Embryonic facial prominence (tissue), 1 donor: ENCODE results near the gene NUDT2.

Experiments used
- DNase-seq: peaks from one replicate; pipeline ENCODE4 v3.0.0-alpha.2; 2016; ENCODE audit errors: extremely low spot score

The NUDT2 gene

DNA sequence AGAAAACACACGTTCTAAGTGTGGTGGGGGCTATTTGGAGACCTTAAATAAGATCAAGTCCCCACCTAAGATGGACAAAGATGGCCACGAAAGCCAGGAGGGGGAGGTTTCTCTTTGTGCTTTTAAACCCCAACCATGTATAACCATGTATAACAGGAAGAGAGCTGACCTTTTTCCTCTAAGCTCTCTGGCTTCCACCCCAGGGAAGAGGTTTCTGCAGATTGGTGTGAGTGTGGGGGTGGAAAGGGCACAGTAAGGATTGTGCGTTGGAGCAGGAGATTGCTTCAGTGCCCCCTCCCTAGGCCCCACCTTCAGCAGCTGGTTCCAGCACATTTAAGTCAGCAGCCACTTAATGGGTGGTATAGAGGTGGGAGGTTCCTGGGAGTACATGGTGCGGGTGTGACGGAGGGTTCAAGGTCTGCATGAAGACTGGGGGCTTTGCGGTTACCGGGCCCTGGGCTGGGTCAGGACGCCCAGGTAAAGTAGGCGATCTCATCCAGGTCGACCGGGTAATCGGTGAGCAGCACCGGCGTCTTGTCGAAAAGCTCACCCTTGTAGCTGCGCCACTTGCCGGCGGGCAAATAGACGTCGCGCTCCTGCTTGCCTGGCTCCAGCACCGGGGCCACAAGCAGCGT lies 41.1 kb downstream of the NUDT2 start:
- no peak for DNase-seq

DNA sequence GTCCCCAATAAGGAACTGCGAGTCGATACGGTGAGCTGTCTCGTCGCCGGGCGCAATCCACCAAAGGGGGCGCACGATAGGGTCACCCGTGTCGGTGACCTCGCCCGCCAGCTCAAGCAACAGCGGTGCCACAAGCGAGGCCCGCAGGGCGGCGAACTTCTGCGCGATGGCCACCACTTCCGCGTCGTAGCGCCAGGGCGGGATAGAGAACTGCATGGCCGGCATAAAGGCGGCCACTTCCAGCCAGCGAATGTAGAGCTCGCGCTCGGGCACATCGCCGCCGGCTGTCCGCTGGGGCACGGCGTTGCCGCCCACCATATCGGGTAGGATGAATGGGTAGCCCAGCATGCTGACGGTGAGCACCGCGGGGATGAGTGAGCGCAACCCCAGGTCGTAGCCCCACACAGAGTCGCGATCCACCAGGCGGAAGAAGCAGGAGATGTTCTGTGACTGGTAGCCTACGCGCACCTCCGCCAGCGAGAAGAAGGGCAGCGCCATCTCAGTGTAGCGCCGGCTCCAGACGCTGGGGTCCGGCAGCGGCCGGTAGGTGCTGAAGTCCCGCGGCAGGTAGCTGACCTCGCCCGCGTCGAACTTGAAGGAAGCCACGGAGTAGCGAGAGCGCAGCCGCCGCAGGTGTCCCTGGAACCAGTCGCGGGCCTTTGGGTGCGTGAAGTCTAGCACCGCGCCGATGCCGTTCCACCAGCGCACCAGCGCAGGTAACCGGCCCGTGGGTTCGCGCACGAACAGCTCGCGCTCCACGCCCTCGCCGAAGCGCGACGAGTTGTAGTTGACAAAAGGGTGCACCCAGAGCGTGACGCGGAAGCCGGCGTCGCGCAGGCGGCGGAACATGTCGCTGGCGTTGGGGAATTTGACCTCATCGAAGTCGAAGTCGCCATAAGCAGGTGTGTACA lies 41.9 kb downstream of the NUDT2 start:
- no peak for DNase-seq

DNA sequence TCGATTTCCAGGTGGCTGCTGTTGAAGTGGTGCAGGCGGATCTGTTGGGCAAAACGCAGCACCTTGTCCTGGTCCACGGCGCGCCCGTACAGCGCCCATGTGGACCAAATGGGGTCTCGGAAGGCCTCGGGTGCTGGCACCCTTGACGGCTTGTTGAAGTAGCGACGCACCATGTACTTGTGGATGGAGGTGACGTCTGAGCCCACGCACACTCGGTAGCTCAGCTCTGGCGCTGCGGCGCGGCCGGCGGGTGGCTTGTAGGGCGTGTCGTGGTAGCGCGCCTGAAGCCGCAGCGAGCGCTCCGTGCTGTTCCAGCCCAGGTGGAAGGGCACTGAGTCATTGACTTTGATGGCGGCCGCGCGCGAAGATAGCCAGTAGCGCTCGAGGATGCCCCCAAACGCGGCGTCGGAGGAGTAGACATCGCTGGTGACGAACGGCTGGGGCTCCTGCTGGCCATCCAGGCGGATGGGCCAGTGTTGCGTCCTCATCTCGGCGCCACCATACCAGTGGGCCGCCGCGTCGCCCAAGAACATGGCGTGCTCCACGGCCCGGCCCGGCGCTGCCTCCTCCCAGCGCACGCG lies 42.6 kb downstream of the NUDT2 start:
- DNase-seq = no peak

DNA sequence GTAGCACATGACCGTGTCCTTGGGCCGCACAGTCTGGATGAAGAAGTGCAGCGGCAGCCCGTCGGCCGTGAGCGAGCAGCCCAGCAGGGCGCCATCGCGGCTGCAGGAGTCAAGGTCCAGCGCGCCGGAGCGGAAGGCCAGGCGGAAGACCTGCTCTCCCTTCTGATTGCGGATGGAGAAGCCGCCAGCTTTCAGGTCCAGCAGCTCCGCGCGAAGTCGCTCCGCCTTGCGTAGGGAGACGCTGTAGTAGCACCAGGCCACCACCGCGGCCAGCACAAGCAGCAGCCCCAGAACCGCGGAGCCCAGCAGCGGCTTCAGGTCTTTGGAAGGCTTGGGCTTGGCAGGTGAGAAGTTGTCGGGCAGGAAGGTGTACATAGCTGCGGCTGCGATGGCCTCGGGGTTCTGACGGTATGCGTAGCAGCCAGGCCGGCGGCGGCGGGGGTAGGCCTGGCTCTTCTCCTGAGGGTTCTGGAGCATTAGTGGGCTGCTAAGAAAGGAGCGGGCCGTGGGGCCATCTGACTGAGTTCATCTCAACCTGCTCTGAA lies 43.2 kb downstream of the NUDT2 start:
- peak; percentile 39 for DNase-seq

DNA sequence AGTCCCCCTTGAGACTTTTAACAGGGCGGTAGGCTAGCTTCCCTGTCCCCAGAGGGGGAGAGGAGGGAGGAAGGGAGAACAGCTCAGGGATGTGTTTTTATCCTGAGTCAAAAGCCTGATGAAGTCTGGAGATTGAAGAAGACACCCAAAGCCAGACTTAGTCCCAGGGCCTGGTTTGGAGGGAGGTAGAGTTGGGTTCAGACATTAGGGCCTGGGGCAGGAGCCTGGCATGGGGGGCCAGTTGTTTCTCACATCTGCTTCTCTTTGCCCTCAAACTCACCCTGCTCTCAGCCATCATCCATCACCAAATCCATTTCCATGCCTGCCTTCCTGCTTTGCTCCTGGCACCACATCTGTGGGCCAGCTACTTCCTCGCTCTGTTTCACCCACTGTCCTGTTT lies 44.4 kb downstream of the NUDT2 start:
- no peak for DNase-seq

DNA sequence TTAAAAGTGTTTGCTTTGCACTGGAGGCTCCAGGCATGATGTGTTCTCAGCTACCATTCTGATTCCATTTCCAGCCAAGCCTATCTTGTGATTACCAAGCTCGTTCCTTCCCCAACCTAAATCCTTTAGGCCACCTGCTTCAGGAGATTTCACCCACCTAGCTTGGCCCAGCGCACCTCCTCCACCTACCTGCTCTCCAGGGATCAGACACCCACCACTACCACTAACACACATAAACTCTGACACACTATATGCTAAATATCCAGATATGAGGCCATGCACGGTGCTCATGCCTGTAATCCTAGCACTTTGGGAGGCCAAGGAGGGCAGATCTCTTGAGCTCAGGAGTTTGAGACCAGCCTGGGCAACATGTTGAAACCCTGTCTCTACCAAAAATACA lies 45.0 kb downstream of the NUDT2 start:
- DNase-seq = no peak

DNA sequence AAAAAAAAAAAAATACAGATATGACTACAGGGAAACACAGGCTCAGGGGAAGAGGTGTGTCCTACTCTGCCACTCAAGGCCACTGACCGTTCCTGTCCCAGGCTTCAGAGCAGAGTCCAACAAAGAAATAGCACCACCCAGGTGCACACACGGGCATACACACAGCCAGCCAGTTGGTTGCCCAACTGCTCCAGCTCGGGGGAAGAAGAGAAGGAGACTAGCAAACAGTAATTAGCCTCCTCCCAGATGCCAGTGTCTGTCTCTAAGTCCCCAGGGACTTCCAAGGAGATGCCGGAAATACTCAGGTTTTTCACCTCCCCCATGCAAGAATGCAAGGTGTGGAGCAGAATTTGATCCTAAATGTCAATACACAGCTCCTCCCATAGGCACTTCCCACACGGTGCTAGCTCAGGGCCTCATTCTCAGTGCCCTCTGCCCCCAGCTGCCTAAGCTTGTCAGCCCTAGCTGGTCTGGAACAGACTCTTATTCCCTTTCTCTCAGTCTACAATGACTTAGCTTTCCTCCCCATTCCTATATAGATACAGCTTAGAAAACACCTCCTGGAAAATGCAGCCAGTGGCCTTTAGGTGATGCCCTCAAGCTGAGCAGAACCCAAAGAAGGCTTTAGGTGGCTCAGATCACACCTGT lies 45.7 kb downstream of the NUDT2 start:
- DNase-seq = no peak

DNA sequence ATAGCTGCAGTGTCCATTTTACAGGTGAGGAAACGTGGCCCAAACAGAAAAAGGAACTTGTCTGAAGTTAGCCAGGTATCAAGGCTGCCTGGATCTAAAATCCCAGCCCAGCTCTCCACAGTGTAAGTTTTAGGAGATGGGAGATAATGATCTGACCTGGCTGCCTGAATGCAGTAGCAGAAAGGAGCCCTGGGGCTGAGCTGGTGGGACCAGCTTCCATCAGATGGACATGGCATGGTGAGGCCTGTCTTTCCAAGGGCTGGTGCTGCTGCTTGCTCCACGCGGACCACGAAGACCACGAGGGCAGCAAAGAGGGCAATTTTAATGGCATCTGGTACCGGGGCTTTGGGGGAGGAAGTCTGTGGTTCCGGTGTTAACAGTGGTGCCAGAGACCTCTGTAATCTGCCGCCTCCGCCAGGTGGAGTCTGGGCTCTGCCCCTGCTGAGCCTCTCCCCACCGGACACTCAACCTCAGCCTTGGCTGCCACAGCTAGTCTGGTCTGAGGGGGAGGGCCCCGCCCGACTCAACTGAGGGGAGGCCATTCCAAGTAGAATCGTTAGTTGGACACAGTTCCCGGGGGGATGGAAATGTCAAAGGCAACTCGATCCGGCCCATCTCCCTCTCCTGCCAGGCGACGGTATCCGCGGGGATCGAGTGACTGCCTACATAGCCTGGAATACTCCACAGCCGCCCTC lies 46.7 kb downstream of the NUDT2 start:
- DNase-seq = no peak

DNA sequence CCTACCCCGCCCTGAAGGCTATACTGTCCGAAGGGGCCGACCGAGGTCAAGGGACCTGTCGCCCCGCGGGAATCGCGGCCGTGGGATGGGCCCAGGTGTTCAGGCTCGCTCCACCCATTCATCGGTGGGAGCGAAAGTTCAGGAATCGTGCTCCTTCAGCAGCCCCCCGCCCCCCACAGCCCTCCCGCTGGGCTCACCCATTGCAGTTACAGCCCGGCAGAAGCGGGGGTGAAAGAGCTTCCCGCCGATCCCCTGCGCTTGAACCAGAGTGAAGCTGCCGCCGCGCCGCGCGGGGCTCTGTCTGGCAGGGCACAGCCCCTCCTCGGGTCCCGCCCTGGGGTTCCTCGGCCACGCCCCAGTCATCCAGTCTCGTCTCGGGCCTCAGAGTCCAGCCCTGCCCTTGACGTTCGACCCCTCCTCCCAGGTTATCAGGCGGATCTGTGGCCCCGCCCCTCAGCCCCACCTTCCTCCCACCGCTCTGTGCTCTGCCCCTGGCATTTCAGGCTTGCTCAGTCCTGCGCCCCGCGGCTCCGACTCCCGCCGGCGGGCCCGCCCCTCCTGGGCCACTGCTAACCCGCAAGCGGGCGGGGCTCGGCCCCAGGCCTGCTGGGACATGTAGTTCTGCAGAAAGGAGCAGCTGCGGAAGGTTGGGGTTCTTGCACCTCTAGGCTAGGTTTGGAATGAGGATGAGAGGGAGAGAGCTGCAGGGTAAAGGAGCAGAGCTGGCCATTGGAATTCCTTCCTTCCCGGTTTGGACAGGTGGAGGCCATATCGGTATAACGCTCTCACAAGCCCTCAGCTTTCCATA lies 47.4 kb downstream of the NUDT2 start, which contains the start of gene MYORG:
MYORG (minus strand) TSS at position 303 of the 808 bp plus-strand sequence. CDS start 3,955 bp downstream, outside the sequence.
- DNase-seq = peak; percentile 28

DNA sequence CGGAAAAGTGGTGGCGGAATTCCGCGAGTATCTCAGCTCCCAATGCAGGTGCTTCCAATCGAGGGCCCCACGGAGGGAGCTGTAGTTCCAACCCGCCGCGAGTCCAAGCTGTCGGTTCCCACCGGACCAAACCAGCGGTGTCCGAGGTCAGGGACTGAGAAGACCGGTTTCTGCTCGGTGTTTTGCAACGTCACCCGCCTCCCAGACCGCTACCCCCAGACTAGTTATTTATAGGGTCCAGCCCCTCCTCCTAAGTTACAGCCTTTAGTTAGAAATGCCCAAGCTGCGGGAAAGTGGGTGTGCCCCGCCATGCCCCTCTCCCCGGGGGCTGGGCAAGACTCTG lies 48.0 kb downstream of the NUDT2 start:
- DNase-seq = no peak

DNA sequence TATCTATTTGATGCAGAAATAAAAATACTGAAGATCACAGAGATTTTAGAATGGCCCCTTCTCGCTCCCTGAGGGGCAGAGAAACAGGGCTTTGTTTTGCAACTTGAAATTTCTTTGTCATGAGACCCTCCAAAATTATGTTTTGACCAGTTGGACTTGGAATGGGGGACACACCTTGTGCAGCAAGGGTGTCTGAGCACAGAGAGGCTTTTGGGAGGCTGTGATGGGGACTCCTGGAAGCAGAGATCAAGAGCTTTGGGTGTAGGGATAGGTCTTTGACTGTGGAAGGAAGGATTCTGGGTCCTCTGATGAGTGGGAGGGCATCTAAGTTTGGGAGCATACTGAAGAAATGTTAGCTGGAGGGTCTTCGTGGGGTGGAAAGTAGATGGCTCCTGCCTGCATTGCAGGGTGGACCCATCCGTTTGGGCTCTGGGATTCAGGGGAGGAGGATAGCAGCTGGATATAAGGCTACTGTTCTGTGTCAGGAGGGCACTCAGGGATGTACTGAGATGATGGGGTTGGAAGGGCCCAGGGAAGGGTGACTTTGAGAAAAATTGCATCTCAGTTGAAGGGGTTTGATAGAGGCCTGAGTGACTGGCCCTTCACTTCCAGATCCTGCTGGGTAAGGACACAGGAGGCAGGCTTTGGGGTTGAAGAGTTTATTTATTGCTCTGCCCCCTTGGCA lies 49.1 kb downstream of the NUDT2 start:
- DNase-seq = no peak

DNA sequence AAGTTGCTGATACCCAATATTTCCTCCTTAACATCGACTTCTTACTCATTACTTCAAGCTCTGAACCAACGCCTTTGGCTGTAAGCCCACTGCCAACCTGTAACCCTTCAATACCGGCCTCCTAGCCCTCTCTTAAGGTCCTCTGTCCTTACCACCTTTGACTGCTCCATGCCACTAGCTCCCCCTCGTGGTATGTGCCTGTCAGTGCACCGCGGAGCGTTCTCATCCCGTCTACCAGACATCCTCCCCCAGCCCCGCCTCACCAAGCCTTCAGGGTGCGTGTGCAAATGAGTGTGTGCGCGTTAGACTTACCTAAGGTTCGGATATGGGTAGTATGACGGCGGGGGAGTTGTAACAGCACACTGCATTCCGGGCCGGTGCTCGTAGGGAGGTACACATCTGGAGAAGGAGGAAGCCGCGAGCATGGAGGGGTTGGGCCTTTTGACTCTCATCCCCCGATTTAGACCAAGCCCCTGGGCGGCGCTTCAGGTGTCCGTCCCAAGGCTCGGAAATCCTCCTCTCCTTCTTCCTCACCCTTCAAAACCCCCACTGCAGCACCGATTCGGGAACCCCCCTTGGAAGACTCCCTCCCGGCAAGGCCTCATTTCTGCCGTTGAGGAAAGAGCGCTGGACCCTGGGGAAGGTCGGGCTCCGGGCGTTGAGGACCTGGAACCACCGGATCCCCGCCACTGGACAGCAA lies 50.1 kb downstream of the NUDT2 start:
- peak; percentile 25 for DNase-seq

DNA sequence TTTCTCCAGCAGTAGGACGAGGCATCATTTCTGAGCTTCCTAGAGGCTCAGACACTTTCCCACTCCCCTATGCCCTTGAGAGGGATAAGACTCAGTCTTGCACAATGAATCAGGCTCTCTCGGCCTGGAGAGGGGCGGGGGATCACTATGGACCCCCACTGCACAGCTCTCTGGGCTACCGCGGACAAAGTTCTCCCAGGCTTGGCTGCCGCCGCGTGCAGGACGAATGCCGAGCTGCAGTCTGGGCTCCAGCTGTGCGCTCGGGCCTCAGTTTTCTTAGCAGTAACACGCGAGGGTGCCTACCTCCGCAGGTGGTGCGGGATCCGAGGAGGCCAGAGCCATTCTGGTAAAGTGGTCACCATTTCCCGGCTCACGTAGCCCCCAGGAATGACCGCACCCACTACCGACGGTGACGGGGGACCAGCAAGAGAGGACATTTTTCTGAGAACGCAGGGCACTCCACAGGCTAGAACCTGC lies 50.7 kb downstream of the NUDT2 start:
- no peak for DNase-seq

DNA sequence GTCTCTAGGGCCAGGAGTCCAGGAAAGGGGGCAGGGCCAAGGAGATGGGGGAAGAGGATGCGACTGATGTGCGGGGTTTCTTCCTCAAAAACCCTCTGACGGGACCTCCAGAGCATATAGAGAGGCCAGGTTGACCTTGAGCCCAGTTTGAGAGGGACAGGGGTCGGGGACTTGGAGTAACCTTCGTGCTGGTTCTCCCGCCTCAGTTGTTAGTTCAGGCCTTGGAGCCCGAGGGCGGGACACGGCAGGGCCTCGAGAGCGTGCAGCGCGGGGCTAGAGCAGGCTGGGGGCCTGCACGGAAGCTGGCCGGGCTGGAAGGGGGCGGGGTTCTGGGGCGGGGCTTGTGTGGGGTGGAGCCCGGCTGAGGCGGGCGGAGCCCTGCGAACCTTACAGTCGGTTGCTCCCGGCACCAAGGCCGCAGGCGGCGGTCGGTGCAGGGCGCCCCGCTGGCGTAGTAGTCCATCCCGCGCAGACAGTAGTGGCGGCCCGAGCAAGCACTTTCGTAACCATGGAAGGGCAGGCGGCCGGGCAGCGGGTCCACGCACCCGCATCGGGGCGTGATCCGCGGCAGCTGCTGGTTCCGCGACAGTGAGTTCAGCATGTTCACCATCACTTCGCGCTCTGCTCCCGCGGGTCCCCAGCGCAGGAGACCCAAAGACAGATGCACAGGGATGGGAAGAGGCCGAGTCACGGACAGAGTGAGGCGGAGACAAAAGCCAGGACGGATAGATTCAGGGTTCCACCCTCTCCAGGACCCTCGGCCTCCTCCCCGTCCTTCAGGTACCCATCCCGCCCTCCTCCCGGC lies 51.3 kb downstream of the NUDT2 start:
- peak; percentile 36 for DNase-seq

DNA sequence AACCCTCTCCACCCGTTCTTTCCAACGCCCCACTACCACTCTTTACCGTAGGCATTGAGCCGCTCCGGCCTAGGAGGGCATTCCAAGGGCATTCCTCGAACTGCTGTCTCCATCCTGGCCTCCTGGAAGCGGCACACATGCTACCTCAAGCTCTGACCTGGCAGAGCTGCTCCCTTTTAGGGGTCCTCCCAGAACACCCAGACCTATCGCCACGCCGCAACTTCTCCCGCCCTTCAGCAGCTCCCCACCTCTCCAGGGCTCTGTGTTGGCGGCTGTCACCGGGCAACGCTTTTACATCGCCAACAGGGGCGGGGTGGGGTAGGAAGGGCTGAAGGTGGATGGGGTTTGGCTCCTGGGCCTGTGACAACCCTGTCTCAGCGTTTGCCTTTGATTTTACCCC lies 52.0 kb downstream of the NUDT2 start:
- no peak for DNase-seq

DNA sequence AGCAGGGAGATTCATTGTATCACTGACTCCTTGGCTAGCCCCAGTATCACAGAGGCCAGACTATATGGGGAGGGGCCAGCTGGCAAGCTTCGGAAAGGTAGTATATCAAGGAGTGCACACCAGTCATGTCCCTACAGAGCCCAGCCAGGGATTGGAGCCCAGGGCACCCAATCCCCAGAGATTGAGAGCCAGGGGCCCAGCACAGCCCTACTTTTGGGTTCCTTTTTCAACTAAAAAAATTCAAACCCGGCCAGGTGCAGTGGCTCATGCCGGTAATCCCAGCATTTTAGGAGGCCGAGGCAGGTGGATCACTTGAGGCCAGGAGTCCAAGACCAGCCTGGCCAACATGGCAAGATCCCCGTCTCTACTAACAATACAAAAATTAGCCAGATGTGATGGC lies 52.7 kb downstream of the NUDT2 start:
- no peak for DNase-seq

DNA sequence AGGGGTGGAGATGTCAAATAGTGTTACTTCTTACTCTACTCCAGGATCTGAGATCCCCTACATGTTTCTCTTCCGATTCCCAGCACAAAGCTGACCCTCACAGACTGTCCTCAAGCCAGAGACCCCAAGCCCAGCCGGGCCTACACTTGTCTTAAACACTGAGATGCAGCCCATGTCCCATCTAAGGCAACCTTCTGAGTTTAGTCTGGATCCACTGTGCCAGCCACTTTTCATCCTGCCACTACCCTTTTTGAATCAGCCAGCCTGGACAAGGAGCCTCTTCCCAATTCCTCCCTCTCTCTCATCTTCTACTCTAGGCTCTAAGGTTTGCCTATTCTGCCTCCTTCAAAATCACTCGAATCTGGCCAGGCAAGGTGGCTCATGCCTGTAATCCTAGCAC lies 53.5 kb downstream of the NUDT2 start:
- DNase-seq = no peak

DNA sequence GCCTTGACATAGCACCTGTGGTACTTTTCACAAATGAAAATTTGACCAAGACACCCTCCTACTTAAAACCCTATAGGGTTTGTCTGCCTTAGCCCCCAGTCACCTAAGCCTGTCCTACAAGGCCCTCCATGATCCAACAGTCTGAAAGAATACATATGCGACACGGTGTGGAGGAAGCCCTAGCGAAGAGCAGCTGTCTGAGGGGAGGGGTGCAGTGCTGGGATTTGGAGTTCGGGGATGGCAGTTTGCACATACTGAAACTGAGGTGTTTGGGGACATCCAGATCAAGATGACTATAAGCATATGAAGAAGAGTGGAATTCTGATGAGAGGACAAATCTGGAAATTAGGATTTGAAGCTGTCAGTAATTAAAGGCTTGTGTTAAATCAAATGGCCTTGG lies 54.5 kb downstream of the NUDT2 start:
- no peak for DNase-seq
